ENCODE data around the gene CEP95. TPM values are rescaled to one million over a fixed set of nuclear protein-coding genes. Genes with fewer than 3 reads are reported as not detected.
"Not testable (repeated sequence)": the region's sequence is repeated elsewhere in the genome, so short reads cannot be mapped to it uniquely, and the experiment has no call there.

The CEP95 gene
- total and polyA plus RNA-seq, 9 donors, result 44.5 to 87.2 (median 63.3) TPM

DNA sequence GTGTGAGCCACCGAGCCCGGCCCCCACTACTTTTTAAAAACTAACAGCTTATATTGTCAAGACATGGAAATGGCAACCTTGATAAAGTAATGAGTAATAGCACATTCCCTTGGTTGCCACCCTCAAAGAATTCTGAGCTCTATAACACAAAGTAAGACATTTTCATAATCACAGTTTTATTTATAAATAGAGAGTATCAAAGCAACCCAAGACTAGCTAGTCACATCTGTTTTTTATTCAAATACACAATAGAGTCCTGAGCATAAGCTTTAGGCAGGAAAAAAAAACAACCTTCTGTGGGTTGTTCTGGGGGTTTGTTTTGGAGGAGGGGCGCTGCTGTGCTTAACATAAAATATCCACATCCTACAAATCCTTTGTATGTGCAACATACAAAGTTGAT, 68.7 kb downstream of the CEP95 start:
- no peaks in the 10 kb centered on the region for H3K27me3 ChIP-seq
- intact Hi-C loops (cut with DNase I), result no loop called here
- 48 to 67% (median 67%) methylated on average over 3 of the region's 3 CpGs for WGBS, 3 donors
- H3K4me1 ChIP-seq (ENCODE audit: insufficient read depth), result peaks cover 6% of the 10 kb centered on the region
- no peak overlapping the region for H3K4me3 ChIP-seq
- no peak for TF ChIP-seq POLR2A (IDR thresholded peaks at IDR 0.05)
- TF ChIP-seq, protein P1, sequence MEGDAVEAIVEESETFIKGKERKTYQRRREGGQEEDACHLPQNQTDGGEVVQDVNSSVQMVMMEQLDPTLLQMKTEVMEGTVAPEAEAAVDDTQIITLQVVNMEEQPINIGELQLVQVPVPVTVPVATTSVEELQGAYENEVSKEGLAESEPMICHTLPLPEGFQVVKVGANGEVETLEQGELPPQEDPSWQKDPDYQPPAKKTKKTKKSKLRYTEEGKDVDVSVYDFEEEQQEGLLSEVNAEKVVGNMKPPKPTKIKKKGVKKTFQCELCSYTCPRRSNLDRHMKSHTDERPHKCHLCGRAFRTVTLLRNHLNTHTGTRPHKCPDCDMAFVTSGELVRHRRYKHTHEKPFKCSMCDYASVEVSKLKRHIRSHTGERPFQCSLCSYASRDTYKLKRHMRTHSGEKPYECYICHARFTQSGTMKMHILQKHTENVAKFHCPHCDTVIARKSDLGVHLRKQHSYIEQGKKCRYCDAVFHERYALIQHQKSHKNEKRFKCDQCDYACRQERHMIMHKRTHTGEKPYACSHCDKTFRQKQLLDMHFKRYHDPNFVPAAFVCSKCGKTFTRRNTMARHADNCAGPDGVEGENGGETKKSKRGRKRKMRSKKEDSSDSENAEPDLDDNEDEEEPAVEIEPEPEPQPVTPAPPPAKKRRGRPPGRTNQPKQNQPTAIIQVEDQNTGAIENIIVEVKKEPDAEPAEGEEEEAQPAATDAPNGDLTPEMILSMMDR (IDR thresholded peaks at IDR 0.05), result no peak
- no peak for TF ChIP-seq EP300 (IDR thresholded peaks at IDR 0.05)
- H3K36me3 ChIP-seq, result no peaks in the 10 kb centered on the region
- DNase-seq, result no peak
- H3K27ac ChIP-seq, result peak overlapping the region in 1 of 2 donors; percentile 61
- no peaks in the 10 kb centered on the region for H3K9me3 ChIP-seq

DNA sequence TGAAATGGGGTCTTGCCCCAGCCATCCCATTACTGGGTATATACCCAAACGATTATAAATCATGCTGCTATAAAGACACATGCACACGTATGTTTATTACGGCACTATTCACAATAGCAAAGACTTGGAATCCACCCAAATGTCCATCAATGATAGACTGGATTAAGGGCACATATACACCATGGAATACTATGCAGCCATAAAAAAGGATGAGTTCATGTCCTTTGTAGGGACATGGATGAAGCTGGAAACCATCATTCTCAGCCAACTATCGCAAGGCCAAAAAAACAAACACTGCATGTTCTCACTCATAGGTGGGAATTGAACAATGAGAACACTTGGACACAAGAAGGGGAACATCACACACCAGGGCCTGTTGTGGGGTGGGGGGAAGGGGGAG, 70.2 kb downstream of the CEP95 start:
- intact Hi-C loops (cut with DNase I), result not testable (repeated sequence)

DNA sequence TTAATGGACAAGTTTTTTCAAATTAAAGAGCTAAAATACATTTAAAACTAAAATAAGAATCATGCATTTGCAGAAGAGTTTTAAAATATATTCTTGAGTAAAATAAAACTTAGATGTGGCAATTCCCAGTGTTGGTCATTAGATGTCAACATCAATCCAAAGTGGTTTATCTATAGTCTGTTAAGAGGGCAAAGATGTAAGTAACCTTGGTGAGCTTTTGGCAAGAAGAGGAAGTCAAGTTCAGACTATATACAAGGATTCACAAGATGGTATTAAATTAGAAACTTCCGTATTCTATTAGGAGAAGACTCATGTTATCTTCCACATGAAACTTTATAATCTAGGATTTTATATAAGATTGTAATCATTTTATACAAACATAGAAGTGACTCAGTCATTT, 73.1 kb downstream of the CEP95 start:
- H3K36me3 ChIP-seq, result no peaks in the 10 kb centered on the region
- TF ChIP-seq, protein P1 (IDR thresholded peaks at IDR 0.05), result no peak
- no peak for TF ChIP-seq POLR2A (IDR thresholded peaks at IDR 0.05)
- no peak for TF ChIP-seq EP300 (IDR thresholded peaks at IDR 0.05)
- no peaks in the 10 kb centered on the region for H3K27me3 ChIP-seq
- peak overlapping the region in 1 of 2 donors; percentile 69 for H3K27ac ChIP-seq
- no peak for DNase-seq
- H3K4me1 ChIP-seq (ENCODE audit: insufficient read depth), result peaks cover 3% of the 10 kb centered on the region
- H3K4me3 ChIP-seq, result no peak overlapping the region
- intact Hi-C loops (cut with DNase I), result no loop called here
- 88 to 98% (median 90%) methylated on average over 1 of the region's 1 CpG for WGBS, 3 donors
- no peaks in the 10 kb centered on the region for H3K9me3 ChIP-seq

More for the DNA sequence above, 70.2 kb downstream of the CEP95 start:
- H3K4me1 ChIP-seq (ENCODE audit: insufficient read depth); H3K36me3 ChIP-seq; DNase-seq; H3K27me3 ChIP-seq; H3K27ac ChIP-seq; H3K9me3 ChIP-seq; H3K4me3 ChIP-seq: not testable (repeated sequence)
- WGBS, 3 donors, result 98% methylated on average over 4 of the region's 4 CpGs

DNA sequence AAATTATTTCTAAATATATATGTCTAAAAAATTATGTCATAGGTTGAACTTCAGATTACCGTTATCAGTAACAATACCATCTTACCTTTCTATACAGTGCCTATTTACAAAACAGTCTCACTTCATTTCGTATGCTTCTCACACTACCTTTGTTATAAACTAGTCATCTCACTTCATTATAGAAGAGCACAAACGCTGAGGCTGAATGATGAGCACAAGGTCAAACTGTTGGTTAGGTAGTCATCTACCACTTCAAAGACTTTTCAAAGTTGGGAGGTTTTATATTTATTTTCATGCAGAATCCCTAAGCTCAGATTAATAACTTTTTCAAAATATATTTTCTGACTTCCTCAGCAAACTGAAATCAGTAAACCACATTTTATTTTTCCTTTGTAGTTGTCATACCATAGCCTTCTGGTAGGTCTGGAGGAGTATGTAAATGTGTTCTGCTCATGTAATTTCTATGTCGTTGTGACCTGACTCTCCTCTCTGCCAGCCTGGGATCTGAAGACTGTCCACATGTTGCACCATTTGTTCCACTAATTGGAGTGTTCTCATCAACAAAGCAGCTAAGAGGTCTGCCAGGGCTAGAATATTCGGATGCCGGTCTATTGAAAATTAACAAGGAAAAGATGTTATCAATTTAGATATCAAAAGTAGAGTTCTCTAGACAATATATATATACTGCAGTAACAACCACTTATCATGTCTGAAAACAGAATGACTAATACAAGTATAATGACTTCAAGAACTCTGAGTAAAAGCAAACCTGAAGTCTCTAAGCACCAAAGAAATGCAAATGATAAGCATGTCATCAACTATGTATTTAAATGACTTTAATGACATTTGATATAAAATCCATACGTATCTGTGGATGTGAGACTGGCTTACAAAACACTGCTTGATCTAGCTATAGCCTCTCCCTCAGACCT, 73.9 kb downstream of the CEP95 start:
- no peaks in the 10 kb centered on the region for H3K4me1 ChIP-seq (ENCODE audit: insufficient read depth)
- no peak for DNase-seq
- TF ChIP-seq, protein P1 (IDR thresholded peaks at IDR 0.05), result no peak
- TF ChIP-seq EP300 (IDR thresholded peaks at IDR 0.05), result no peak
- H3K36me3 ChIP-seq, result no peaks in the 10 kb centered on the region
- intact Hi-C loops (cut with DNase I), result no loop called here
- no peak overlapping the region for H3K4me3 ChIP-seq
- H3K27ac ChIP-seq, result peak overlapping the region in 1 of 2 donors; percentile 37
- no peaks in the 10 kb centered on the region for H3K9me3 ChIP-seq
- WGBS, 3 donors, result 38 to 53% (median 42%) methylated on average over 7 of the region's 7 CpGs
- H3K27me3 ChIP-seq, result no peaks in the 10 kb centered on the region

DNA sequence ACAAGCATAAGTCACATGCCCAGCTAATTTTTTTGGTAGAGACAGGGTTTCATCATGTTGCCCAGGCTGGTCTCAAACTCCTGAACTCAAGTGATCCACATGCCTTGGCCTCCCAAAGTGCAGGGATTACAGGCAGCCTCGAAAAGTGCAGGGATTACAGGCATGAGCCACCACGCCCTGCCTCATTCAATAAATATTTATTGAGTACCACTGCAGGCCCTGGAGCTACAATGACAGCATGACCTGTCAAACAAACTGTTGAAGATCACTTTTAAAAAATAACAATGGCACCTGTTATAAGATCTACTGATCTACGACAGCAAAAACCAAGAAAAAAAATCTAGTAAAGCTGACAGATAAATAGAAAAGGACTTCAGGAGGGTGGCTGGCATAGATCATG, 76.3 kb downstream of the CEP95 start:
- intact Hi-C loops (cut with DNase I), result no loop called here
- DNase-seq, result no peak
- no peak overlapping the region for H3K4me3 ChIP-seq
- H3K27me3 ChIP-seq, result no peaks in the 10 kb centered on the region
- 93 to 96% (median 94%) methylated on average over 3 of the region's 3 CpGs for WGBS, 3 donors
- TF ChIP-seq, protein P1 (IDR thresholded peaks at IDR 0.05), result no peak
- TF ChIP-seq POLR2A (IDR thresholded peaks at IDR 0.05), result no peak
- TF ChIP-seq EP300 (IDR thresholded peaks at IDR 0.05), result no peak
- H3K27ac ChIP-seq, result no peak overlapping the region
- no peaks in the 10 kb centered on the region for H3K9me3 ChIP-seq
- no peaks in the 10 kb centered on the region for H3K36me3 ChIP-seq
- no peaks in the 10 kb centered on the region for H3K4me1 ChIP-seq (ENCODE audit: insufficient read depth)

All from ovary (tissue), 9 donors.